HepG2 (cell line): ENCODE measurements around the gene FIZ1. TPM values are rescaled to one million over a fixed set of nuclear protein-coding genes. Genes with fewer than 3 reads are reported as not detected.

Experiments used
- FOXA1 ChIP-seq, 2 experiments: fragments of 450-650 bp in 1 of 2; sonication (generic) in 1 of 2; formaldehyde crosslinking in 1 of 2; IDR thresholded peaks; 2 replicates each; pipeline versions ENCODE4 v1.4.0 to v1.6.1; 2016 to 2020; ENCODE audit warnings: missing genetic modification reagents in 1 of 2
- FOXK2 ChIP-seq: fragments of 450-650 bp; IDR thresholded peaks from 2 replicates; pipeline ENCODE4 v1.6.1; 2016
- HHEX ChIP-seq: IDR thresholded peaks from 2 replicates; pipeline ENCODE4 v1.6.1; 2016; ENCODE audit warnings: control low read depth
- HNF4A ChIP-seq: sonication (generic); formaldehyde crosslinking; IDR thresholded peaks from 2 replicates; pipeline ENCODE4 v1.4.0; 2020; ENCODE audit warnings: missing genetic modification reagents
- IKZF1 ChIP-seq: fragments of 450-650 bp; IDR thresholded peaks from 2 replicates; pipeline ENCODE4 v1.7.1; 2016
- IRX3 ChIP-seq: sonication (generic); formaldehyde crosslinking; IDR thresholded peaks from 2 replicates; pipeline ENCODE4 v1.8.1; 2023; ENCODE audit warnings: mild to moderate bottlenecking, low read depth, missing genetic modification reagents, borderline replicate concordance
- MAZ ChIP-seq, 2 experiments: sonication (generic) in 1 of 2; formaldehyde crosslinking in 1 of 2; IDR thresholded peaks; 2 replicates each; pipeline versions ENCODE4 v1.5.0 to v1.6.1; 2012 to 2020; ENCODE audit warnings: low read depth in 2 of 2, mild to moderate bottlenecking in 2 of 2, borderline replicate concordance in 1 of 2, improper control_type of control experiment in 1 of 2, low read length in 1 of 2, missing genetic modification reagents in 1 of 2, moderate library complexity in 1 of 2
- NFE2 ChIP-seq: sonication (generic); formaldehyde crosslinking; IDR thresholded peaks from 2 replicates; pipeline ENCODE4 v1.4.0; 2020; ENCODE audit warnings: missing genetic modification reagents
- NFYC ChIP-seq: IDR thresholded peaks from 2 replicates; pipeline ENCODE4 v1.6.1; 2016; ENCODE audit warnings: missing genetic modification reagents, missing compliant biosample characterization
- NR2F6 ChIP-seq, 2 experiments: IDR thresholded peaks; 2 replicates each; pipeline ENCODE4 v1.6.1; 2016; ENCODE audit warnings: antibody characterized with exemption in 1 of 2, mild to moderate bottlenecking in 1 of 2
- REXO4 ChIP-seq: sonication (generic); formaldehyde crosslinking; IDR thresholded peaks from 2 replicates; pipeline ENCODE4 v1.8.0; 2022; ENCODE audit warnings: missing genetic modification reagents, mild to moderate bottlenecking, borderline replicate concordance
- SATB2 ChIP-seq: sonication (generic); formaldehyde crosslinking; IDR thresholded peaks from 2 replicates; pipeline ENCODE4 v1.5.0; 2020; ENCODE audit warnings: missing genetic modification reagents
- SMYD3 ChIP-seq: sonication (generic); formaldehyde crosslinking; IDR thresholded peaks from 2 replicates; pipeline ENCODE4 v1.8.1; 2023; ENCODE audit warnings: mild to moderate bottlenecking, missing genetic modification reagents
- ZNF235 ChIP-seq: sonication (generic); formaldehyde crosslinking; IDR thresholded peaks from 2 replicates; pipeline ENCODE4 v1.8.1; 2023; ENCODE audit warnings: mild to moderate bottlenecking, missing genetic modification reagents, borderline replicate concordance
- ZNF282 ChIP-seq: fragments of 450-650 bp; IDR thresholded peaks from 2 replicates; pipeline ENCODE4 v1.6.1; 2018; ENCODE audit not compliant: partially characterized antibody
- ZNF333 ChIP-seq: sonication (generic); formaldehyde crosslinking; IDR thresholded peaks from 2 replicates; pipeline ENCODE4 v1.4.0; 2020; ENCODE audit warnings: mild to moderate bottlenecking, missing genetic modification reagents, borderline replicate concordance
- ZNF468 ChIP-seq: sonication (generic); formaldehyde crosslinking; IDR thresholded peaks from 2 replicates; pipeline ENCODE4 v1.8.0; 2022; ENCODE audit warnings: mild to moderate bottlenecking, moderate library complexity, missing genetic modification reagents
- ZNF567 ChIP-seq: sonication (generic); formaldehyde crosslinking; IDR thresholded peaks from 2 replicates; pipeline ENCODE4 v1.8.1; 2023; ENCODE audit warnings: mild to moderate bottlenecking, missing genetic modification reagents, borderline replicate concordance
- ZNF776 ChIP-seq: sonication (generic); formaldehyde crosslinking; IDR thresholded peaks from 2 replicates; pipeline ENCODE4 v1.4.0; 2020; ENCODE audit warnings: mild to moderate bottlenecking, missing genetic modification reagents
- ZNF879 ChIP-seq: sonication (generic); formaldehyde crosslinking; IDR thresholded peaks from 2 replicates; pipeline ENCODE4 v1.8.1; 2023; ENCODE audit warnings: missing genetic modification reagents
- polyA plus RNA-seq, 8 experiments: library from polyadenylated mRNA; depleted of rRNA in 3 of 8; stranded (reverse) in 7 of 8; unstranded in 1 of 8; fragments of >200 nt; fragmentation: Illumina TruSeq in 4 of 8; extraction: Trizol in 4 of 8; gene quantifications; 2 replicates each; pipeline versions ENCODE4 v1.2.1 to v1.2.3, GENCODE V29; 2011 to 2016; ENCODE audit warnings: low read depth in 4 of 8, missing spikeins in 1 of 8, mixed read lengths in 1 of 8; ENCODE audit not compliant: insufficient read depth in 1 of 8
- total RNA-seq, 5 experiments: library from RNA; depleted of rRNA; stranded (reverse); fragments of >200 nt; fragmentation: Illumina TruSeq; extraction: Trizol; gene quantifications; 2 replicates each; pipeline ENCODE4 v1.2.3, GENCODE V29; 2016; ENCODE audit warnings: low read depth in 1 of 5
- TF ChIP-seq, protein P1 (sequence below): sonication (generic); formaldehyde crosslinking; IDR thresholded peaks from 2 replicates; pipeline ENCODE4 v1.8.1; 2022; ENCODE audit warnings: mild to moderate bottlenecking, missing genetic modification reagents
- TF ChIP-seq, protein P2 (sequence below): sonication (generic); formaldehyde crosslinking; IDR thresholded peaks from 2 replicates; pipeline ENCODE4 v1.5.1; 2020; ENCODE audit warnings: mild to moderate bottlenecking, missing genetic modification reagents, borderline replicate concordance
- TF ChIP-seq, protein P3 (sequence below): sonication (generic); formaldehyde crosslinking; IDR thresholded peaks from 2 replicates; pipeline ENCODE4 v1.4.0; 2020; ENCODE audit warnings: missing genetic modification reagents, mild to moderate bottlenecking, borderline replicate concordance

Gene FIZ1
- total and polyA plus RNA-seq, 2 of the 13 experiments (the other 11 are each of a cell fraction or from before 2014, with no cell fraction given): 3.6 to 5.9 TPM

DNA sequence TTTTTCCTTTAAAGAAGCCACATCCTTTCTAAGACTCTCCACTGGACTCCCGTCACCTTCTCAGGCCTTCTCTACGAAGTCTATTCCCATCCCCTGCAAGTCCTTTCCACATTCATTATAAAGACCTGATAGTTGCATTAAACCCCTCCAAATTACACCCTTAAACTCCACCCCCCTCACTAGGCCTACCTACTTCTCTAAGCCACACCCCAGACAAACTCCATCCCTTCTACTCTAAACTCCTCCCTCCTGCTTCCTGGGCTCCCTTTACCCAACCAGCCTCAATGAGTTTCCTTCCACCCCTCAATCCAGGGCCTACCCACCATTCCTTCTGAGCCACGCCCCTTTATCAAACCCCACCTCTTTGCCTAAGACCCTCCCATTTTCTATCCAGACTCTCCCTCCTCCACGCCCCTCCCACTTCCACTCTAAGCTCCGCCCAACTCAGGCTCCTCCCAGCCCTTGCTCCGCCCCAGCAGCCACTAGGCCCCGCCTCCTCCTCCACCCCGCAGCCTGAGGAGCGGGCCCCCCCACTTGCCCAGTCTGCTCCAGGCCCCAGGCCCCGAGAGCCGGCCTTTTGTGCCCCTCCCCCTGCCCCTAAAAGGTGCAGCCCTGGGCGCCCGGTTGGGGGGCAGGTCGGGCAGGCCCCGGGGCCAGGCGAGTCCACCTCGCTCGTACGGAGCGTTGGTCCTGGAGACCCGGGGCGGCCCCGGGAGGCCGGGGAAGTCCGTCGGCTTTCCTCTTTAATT, 424 bp downstream of the FIZ1 start (continued):
- TF ChIP-seq, protein P1, sequence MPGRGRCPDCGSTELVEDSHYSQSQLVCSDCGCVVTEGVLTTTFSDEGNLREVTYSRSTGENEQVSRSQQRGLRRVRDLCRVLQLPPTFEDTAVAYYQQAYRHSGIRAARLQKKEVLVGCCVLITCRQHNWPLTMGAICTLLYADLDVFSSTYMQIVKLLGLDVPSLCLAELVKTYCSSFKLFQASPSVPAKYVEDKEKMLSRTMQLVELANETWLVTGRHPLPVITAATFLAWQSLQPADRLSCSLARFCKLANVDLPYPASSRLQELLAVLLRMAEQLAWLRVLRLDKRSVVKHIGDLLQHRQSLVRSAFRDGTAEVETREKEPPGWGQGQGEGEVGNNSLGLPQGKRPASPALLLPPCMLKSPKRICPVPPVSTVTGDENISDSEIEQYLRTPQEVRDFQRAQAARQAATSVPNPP (CRISPR knock-in tag): no peak
- no peak for TF ChIP-seq ZNF282
- TF ChIP-seq ZNF235 (CRISPR knock-in tag): no peak
- no peak for TF ChIP-seq SMYD3 (CRISPR knock-in tag)
- TF ChIP-seq NR2F6 (IDR thresholded peaks at IDR 0.05): no peak
- TF ChIP-seq NR2F6 (CRISPR knock-in tag; IDR thresholded peaks at IDR 0.05): peak; percentile 7; the same call in 1 of the 2 replicates
- TF ChIP-seq, protein P2, sequence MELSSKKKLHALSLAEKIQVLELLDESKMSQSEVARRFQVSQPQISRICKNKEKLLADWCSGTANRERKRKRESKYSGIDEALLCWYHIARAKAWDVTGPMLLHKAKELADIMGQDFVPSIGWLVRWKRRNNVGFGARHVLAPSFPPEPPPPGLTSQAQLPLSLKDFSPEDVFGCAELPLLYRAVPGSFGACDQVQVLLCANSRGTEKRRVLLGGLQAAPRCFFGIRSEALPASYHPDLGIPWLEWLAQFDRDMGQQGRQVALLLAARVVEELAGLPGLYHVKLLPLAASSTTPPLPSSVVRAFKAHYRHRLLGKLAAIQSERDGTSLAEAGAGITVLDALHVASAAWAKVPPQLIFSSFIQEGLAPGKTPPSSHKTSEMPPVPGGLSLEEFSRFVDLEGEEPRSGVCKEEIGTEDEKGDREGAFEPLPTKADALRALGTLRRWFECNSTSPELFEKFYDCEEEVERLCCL (CRISPR knock-in tag): no peak
- TF ChIP-seq FOXK2: 0 out of 2 replicates have a peak, but pooled peaks have one; percentile 33
- TF ChIP-seq ZNF879 (CRISPR knock-in tag): no peak
- no peak for TF ChIP-seq NFE2 (CRISPR knock-in tag)
- 0 out of 2 replicates have a peak, but pooled peaks have one; percentile 21 for TF ChIP-seq IKZF1
- no peak for TF ChIP-seq FOXA1 (IDR thresholded peaks at IDR 0.05)
- TF ChIP-seq FOXA1 (CRISPR knock-in tag; IDR thresholded peaks at IDR 0.05): no peak
- TF ChIP-seq NFYC (CRISPR knock-in tag): no peak
- TF ChIP-seq ZNF776: 0 out of 2 replicates have a peak, but pooled peaks have one; percentile 57
- TF ChIP-seq HNF4A: no peak
- TF ChIP-seq SATB2 (CRISPR knock-in tag): no peak; the same call in 1 of the 2 replicates
- no peak for TF ChIP-seq ZNF333 (CRISPR knock-in tag)
- TF ChIP-seq REXO4 (CRISPR knock-in tag): no peak
- TF ChIP-seq HHEX: no peak
- no peak for TF ChIP-seq ZNF468 (CRISPR knock-in tag)
- TF ChIP-seq MAZ (IDR thresholded peaks at IDR 0.05; ENCODE audit: borderline replicate concordance, low read depth, low read length): no peak
- TF ChIP-seq MAZ (CRISPR knock-in tag; IDR thresholded peaks at IDR 0.05; ENCODE audit: low read depth): no peak
- TF ChIP-seq, protein P3, sequence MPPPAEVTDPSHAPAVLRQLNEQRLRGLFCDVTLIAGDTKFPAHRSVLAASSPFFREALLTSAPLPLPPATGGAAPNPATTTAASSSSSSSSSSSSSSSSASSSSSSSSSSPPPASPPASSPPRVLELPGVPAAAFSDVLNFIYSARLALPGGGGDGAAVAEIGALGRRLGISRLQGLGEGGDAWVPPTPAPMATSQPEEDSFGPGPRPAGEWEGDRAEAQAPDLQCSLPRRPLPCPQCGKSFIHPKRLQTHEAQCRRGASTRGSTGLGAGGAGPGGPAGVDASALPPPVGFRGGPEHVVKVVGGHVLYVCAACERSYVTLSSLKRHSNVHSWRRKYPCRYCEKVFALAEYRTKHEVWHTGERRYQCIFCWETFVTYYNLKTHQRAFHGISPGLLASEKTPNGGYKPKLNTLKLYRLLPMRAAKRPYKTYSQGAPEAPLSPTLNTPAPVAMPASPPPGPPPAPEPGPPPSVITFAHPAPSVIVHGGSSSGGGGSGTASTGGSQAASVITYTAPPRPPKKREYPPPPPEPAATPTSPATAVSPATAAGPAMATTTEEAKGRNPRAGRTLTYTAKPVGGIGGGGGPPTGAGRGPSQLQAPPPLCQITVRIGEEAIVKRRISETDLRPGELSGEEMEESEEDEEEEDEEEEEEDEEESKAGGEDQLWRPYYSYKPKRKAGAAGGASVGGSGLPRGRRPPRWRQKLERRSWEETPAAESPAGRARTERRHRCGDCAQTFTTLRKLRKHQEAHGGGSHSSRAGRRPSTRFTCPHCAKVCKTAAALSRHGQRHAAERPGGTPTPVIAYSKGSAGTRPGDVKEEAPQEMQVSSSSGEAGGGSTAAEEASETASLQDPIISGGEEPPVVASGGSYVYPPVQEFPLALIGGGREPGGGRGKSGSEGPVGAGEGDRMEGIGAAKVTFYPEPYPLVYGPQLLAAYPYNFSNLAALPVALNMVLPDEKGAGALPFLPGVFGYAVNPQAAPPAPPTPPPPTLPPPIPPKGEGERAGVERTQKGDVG (CRISPR knock-in tag): no peak
- TF ChIP-seq ZNF567: no peak
- peak; percentile 67; the same call in 1 of the 2 replicates for TF ChIP-seq IRX3
